GM21447 (cell line): ENCODE data around the gene FFAR1.

Source experiments
- ATAC-seq: cut with Tn5 transposase; IDR thresholded peaks from one replicate; pipeline ENCODE4 v1.9.1; 2021; ENCODE audit not compliant: unreplicated experiment

The FFAR1 gene

GRCh38 chr19:35383536-35383935 lies 35.8 kb downstream of the FFAR1 start:
- ATAC-seq: no peak

- ATAC-seq: no peak
Observed at GRCh38 chr19:35388277-35389054, 40.8 kb downstream of the FFAR1 start.

- no peak for ATAC-seq
Observed at GRCh38 chr19:35389192-35389861, 41.6 kb downstream of the FFAR1 start.

GRCh38 chr19:35392742-35393715 lies 45.3 kb downstream of the FFAR1 start:
- no peak for ATAC-seq

- ATAC-seq: no peak
Observed at GRCh38 chr19:35395382-35396199, 47.9 kb downstream of the FFAR1 start.

- ATAC-seq: no peak
Observed at GRCh38 chr19:35396240-35396885, 48.7 kb downstream of the FFAR1 start.

- no peak for ATAC-seq
Observed at GRCh38 chr19:35397064-35397463, 49.4 kb downstream of the FFAR1 start.
